PC-9 (cell line): ENCODE results near the gene FBF1.

Experiments used
- CTCF ChIP-seq: fragments of 200-600 bp; sonication (generic); conservative IDR thresholded peaks from 2 replicates; pipeline ENCODE4 v1.6.1; 2017; ENCODE audit warnings: mixed run types, antibody characterized with exemption, mild to moderate bottlenecking, moderate library complexity
- EZH2 ChIP-seq: fragments of 200-600 bp; sonication (generic); IDR thresholded peaks from 2 replicates; pipeline ENCODE4 v1.8.0; 2017; ENCODE audit warnings: antibody characterized with exemption, low read depth

DNA sequence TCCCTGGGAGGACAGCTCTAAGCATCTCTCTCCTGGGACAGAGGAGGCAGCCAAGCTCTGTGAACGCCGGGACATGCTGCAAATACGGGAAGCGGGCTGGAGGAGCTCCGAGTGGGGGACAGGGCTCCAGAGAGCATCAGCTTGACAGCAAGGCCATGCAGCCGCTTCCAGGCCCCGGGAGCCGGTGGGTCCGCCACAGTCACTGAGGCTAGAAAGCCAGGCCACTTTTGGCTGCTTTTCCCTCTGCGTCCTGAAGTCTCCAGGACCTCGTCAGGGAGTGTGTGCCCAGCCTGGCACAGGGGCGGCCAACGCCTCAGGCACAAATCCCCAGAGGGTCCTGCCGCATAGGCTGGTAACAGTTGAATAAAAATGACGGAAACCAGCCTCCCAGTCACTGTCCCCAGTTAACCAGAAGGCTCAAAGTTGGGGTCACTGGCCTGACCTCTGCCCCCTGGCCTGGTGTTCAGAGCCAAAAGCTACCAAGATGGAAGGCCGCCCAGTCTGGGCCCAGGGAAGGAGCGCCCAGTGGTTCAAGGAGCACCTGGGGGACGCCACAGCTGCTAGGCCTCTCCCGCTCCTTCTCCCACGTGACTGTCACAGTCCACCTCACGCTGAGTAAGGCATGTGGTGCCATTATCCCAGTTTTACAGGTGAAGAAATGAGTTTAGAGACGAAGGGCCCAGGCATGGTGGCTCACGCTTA lies 40.9 kb downstream of the FBF1 start:
- TF ChIP-seq CTCF, result no peak
- no peak for TF ChIP-seq EZH2
